ENCODE measurements around the gene SP8.
A peak's percentile ranks its signal among the peaks of the same experiment; 100 is the strongest.
"Not testable (repeated sequence)": the region's sequence is repeated elsewhere in the genome, so short reads cannot be mapped to it uniquely, and the experiment has no call there.

Gene SP8

GRCh38 chr7:20786779-20787659 lies at the start of gene SP8:
Gene SP8 (minus strand): TSS chr7:20786886. CDS start chr7:20786798, 88 bp downstream.
- intact Hi-C loops (cut with DNase I), result loop anchor here (10.0 kb wide), 2 partner anchors 468 to 1672 kb away; partner anchors contain the start of gene TWIST1
- DNase-seq, result peak in 1 of 42 donors; percentile 44

- intact Hi-C loops (cut with DNase I); DNase-seq: not testable (repeated sequence)
These were observed 49.7 kb upstream of the SP8 start for GRCh38 chr7:20836424-20836823.

- intact Hi-C loops (cut with DNase I), result no loop called here
- DNase-seq, result no peak
These were observed 48.5 kb upstream of the SP8 start for GRCh38 chr7:20835111-20835750.

- intact Hi-C loops (cut with DNase I), result no loop called here
- no peak for DNase-seq
These were observed 48.0 kb upstream of the SP8 start for GRCh38 chr7:20834656-20835055.

GRCh38 chr7:20831956-20832355 lies 45.3 kb upstream of the SP8 start:
- no peak for DNase-seq
- intact Hi-C loops (cut with DNase I), result no loop called here

GRCh38 chr7:20831451-20831850 lies 44.8 kb upstream of the SP8 start:
- DNase-seq, result no peak
- intact Hi-C loops (cut with DNase I), result no loop called here

- intact Hi-C loops (cut with DNase I), result no loop called here
- DNase-seq, result no peak
These were observed 42.3 kb upstream of the SP8 start for GRCh38 chr7:20828947-20829346.

GRCh38 chr7:20827172-20827571 lies 40.5 kb upstream of the SP8 start:
- intact Hi-C loops (cut with DNase I), result no loop called here
- no peak for DNase-seq

- intact Hi-C loops (cut with DNase I), result no loop called here
- no peak for DNase-seq
These were observed 39.6 kb upstream of the SP8 start for GRCh38 chr7:20826243-20826642.

GRCh38 chr7:20825555-20825954 lies 38.9 kb upstream of the SP8 start:
- intact Hi-C loops (cut with DNase I), result no loop called here
- no peak for DNase-seq

- intact Hi-C loops (cut with DNase I); DNase-seq: not testable (repeated sequence)
These were observed 34.7 kb upstream of the SP8 start for GRCh38 chr7:20821390-20821789.

GRCh38 chr7:20816372-20816959 lies 29.8 kb upstream of the SP8 start:
- no peak for DNase-seq
- intact Hi-C loops (cut with DNase I), result no loop called here

GRCh38 chr7:20804345-20804744 lies 17.7 kb upstream of the SP8 start:
- no peak for DNase-seq
- intact Hi-C loops (cut with DNase I), result no loop called here

GRCh38 chr7:20799566-20800366 lies 13.1 kb upstream of the SP8 start:
- intact Hi-C loops (cut with DNase I), result no loop called here
- DNase-seq, result no peak

- no peak for DNase-seq
- intact Hi-C loops (cut with DNase I), result no loop called here
These were observed 12.0 kb upstream of the SP8 start for GRCh38 chr7:20798694-20799121.

GRCh38 chr7:20798081-20798693 lies 11.5 kb upstream of the SP8 start:
- intact Hi-C loops (cut with DNase I), result no loop called here
- DNase-seq, result no peak

GRCh38 chr7:20797462-20798080 lies 10.9 kb upstream of the SP8 start:
- intact Hi-C loops (cut with DNase I), result no loop called here

GRCh38 chr7:20797042-20797461 lies 10.4 kb upstream of the SP8 start:
- intact Hi-C loops (cut with DNase I), result no loop called here
- no peak for DNase-seq

More at GRCh38 chr7:20797462-20798080, 10.9 kb upstream of the SP8 start:
- DNase-seq, result no peak
